NCI-H187 (cell line): Measurements from ENCODE around the gene FRRS1.

Source experiments
- DNase-seq, 2 experiments: peaks; one replicate each; lab custom pipeline; 2025; lab: John Stamatoyannopoulos, UW

Gene FRRS1

GRCh38 chr1:99727575-99728185 lies 38.8 kb downstream of the FRRS1 start:
- DNase-seq: no peak

GRCh38 chr1:99726818-99727217 lies 39.6 kb downstream of the FRRS1 start:
- DNase-seq: no peak

- DNase-seq: no peak
Measured at GRCh38 chr1:99726407-99726806, 40.0 kb downstream of the FRRS1 start.

GRCh38 chr1:99725996-99726395 lies 40.4 kb downstream of the FRRS1 start:
- DNase-seq: no peak

GRCh38 chr1:99723251-99723650 lies 43.2 kb downstream of the FRRS1 start:
- DNase-seq: no peak

- DNase-seq: no peak
Measured at GRCh38 chr1:99717005-99717404, 49.4 kb downstream of the FRRS1 start.

GRCh38 chr1:99713006-99713405 lies 53.4 kb downstream of the FRRS1 start:
- no peak for DNase-seq

GRCh38 chr1:99710994-99711393 lies 55.4 kb downstream of the FRRS1 start:
- no peak for DNase-seq

GRCh38 chr1:99707535-99708142 lies 58.8 kb downstream of the FRRS1 start:
- peak; percentile 6 to 30 for DNase-seq

- DNase-seq: no peak
Measured at GRCh38 chr1:99705385-99705784, 61.0 kb downstream of the FRRS1 start.

GRCh38 chr1:99704356-99704816 lies 62.0 kb downstream of the FRRS1 start:
- no peak for DNase-seq

GRCh38 chr1:99702221-99702620 lies 64.2 kb downstream of the FRRS1 start:
- DNase-seq: no peak

GRCh38 chr1:99700020-99700419 lies 66.4 kb downstream of the FRRS1 start:
- no peak for DNase-seq

- no peak for DNase-seq
Measured at GRCh38 chr1:99697580-99697979, 68.9 kb downstream of the FRRS1 start.

GRCh38 chr1:99696616-99697015 lies 69.8 kb downstream of the FRRS1 start:
- DNase-seq: no peak

GRCh38 chr1:99691175-99691574 lies 75.3 kb downstream of the FRRS1 start:
- DNase-seq: no peak

- peak in 1 of 2 experiments; percentile 28 for DNase-seq
Measured at GRCh38 chr1:99685516-99686180, 80.8 kb downstream of the FRRS1 start.

GRCh38 chr1:99682291-99682751 lies 84.1 kb downstream of the FRRS1 start:
- no peak for DNase-seq

- no peak for DNase-seq
Measured at GRCh38 chr1:99681583-99681982, 84.9 kb downstream of the FRRS1 start.

GRCh38 chr1:99680270-99680669 lies 86.2 kb downstream of the FRRS1 start:
- DNase-seq: no peak

- no peak for DNase-seq
Measured at GRCh38 chr1:99677416-99677815, 89.0 kb downstream of the FRRS1 start.

- DNase-seq: no peak
Measured at GRCh38 chr1:99676876-99677275, 89.6 kb downstream of the FRRS1 start.

- DNase-seq: no peak
Measured at GRCh38 chr1:99675994-99676393, 90.4 kb downstream of the FRRS1 start.
